Measurements from ENCODE around the gene PIP5K1C.

The PIP5K1C gene

DNA sequence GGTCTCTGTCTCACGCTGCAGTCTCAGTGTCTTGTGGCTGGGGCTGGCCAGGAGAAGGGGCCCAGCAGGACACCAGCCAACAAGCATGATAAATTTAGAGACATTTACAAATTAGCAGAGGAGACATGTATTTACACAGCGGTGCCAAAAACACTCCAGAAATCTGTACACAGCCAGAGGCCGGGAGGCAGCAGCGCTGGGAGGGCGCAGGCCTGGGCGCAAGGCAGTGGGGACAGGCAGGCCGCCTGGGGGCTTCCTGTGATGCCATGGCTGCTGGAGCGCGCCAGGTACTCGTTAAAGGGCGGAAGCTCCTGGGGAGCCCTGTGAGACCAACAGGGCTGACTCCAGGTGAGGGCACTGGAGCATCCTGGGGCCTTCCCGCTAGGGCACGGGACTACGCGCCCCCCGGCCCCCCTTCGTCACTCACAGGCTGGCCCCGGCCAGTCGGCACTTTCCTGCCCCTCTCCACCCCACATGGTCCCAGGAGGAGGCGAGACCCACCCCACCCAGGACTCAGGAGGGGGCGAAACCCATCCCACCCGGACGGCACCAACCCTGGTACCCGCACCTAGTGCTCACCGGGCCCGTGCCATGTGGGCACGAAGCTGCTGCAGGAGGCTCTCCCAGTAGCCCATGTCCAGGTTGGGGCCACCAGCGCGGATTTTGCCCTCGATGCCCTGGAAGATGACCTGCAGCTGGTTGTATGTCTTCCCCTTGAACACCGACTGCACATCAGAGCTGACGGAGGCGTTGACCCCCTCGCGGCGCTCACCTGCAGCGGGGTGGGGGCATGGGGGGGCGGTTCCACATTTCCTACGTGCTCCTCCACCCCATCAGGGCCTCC, 86.2 kb downstream of the PIP5K1C start:
- TF ChIP-seq, protein P1, sequence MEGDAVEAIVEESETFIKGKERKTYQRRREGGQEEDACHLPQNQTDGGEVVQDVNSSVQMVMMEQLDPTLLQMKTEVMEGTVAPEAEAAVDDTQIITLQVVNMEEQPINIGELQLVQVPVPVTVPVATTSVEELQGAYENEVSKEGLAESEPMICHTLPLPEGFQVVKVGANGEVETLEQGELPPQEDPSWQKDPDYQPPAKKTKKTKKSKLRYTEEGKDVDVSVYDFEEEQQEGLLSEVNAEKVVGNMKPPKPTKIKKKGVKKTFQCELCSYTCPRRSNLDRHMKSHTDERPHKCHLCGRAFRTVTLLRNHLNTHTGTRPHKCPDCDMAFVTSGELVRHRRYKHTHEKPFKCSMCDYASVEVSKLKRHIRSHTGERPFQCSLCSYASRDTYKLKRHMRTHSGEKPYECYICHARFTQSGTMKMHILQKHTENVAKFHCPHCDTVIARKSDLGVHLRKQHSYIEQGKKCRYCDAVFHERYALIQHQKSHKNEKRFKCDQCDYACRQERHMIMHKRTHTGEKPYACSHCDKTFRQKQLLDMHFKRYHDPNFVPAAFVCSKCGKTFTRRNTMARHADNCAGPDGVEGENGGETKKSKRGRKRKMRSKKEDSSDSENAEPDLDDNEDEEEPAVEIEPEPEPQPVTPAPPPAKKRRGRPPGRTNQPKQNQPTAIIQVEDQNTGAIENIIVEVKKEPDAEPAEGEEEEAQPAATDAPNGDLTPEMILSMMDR (IDR thresholded peaks at IDR 0.05; ENCODE audit: low read depth, low read length, missing control alignments): no peak
- Histone ChIP-seq H3K27me3 (replicated peaks) (no peaks in the 10 kb centered on the region), H3K36me3 (replicated peaks) (peaks cover 23% of the 10 kb centered on the region), H3K27ac (no peak overlapping the region), H3K4me3 (ENCODE audit: low read depth, low read length) (no peak overlapping the region)
- in situ Hi-C loops (cut with HindIII; ENCODE audit: low pct_ligation_motif_present, low sequenced_read_pairs): no loop called here
- DNase-seq: no peak

DNA sequence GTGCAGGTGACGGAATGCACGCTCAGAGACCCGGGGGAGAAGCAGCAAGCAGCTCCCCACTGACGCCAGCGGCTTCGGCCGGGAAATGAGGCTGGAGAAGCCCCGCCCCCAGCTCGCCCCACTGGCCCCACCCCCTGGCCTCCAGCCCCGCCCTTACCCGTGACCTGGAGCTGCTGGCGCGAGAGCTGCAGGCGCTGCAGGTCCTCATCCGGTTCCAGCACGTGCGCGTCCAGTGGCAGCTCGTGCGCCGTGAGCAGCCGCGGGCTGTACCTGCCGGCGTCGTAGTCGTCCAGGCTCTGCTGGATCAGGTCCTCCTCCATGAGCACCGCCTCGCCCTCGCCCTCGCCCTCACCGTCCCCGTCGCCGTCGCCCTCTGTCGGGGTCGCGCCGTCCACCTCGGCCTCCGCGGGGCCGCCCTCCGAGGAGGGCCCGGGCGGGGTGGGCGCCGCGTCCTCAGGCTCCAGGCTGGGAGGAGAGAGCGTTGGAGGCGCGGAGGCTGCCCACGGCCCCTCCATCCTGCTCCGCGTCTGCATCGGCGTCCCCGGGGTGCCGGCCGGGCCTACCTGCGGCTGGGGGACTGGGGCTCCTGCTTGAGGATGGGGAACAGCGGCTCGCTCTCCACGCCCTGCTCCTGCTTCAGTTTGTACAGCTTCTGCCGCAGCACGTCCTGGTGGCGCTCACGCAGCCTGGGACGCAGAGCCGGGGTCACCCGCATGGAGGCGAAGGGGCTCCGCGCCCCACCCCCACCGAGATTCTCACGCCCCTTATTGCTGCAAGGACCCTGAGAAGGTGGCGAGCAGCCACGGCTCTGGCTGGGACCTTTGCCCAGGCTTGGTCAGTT, 87.1 kb downstream of the PIP5K1C start:
- H3K27ac ChIP-seq: no peak overlapping the region
- H3K36me3 ChIP-seq (replicated peaks): peaks cover 23% of the 10 kb centered on the region
- no peak for DNase-seq
- TF ChIP-seq, protein P1 (IDR thresholded peaks at IDR 0.05; ENCODE audit: low read depth, low read length, missing control alignments): no peak
- no peak overlapping the region for H3K4me3 ChIP-seq (ENCODE audit: low read depth, low read length)
- H3K27me3 ChIP-seq (replicated peaks): no peaks in the 10 kb centered on the region
- in situ Hi-C loops (cut with HindIII; ENCODE audit: low pct_ligation_motif_present, low sequenced_read_pairs): no loop called here

DNA sequence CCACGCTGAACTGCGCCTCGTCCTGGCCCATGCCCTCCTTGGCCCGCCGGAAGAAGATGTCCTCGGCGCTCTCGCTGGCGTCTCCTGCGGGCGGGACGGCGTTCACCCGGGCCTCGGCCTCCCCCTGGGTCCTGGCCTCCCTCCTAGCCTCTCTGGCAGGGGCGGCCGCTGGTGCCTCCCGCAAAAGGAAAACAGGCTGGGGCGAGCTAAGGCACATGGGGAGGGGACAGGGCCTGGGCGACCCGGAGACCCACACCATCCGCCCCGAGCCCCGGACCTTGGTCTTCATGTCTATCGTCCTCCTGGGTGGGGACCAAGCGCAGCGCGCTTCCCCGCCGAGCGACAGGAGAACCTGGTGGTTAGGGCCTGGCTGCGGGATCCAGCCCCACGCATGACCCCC, 87.9 kb downstream of the PIP5K1C start:
- in situ Hi-C loops (cut with HindIII; ENCODE audit: low pct_ligation_motif_present, low sequenced_read_pairs): no loop called here
- TF ChIP-seq, protein P1 (IDR thresholded peaks at IDR 0.05; ENCODE audit: low read depth, low read length, missing control alignments): no peak
- Histone ChIP-seq H3K36me3 (replicated peaks) (peaks cover 23% of the 10 kb centered on the region), H3K27me3 (replicated peaks) (no peaks in the 10 kb centered on the region), H3K27ac (no peak overlapping the region), H3K4me3 (ENCODE audit: low read depth, low read length) (no peak overlapping the region)
- no peak for DNase-seq

DNA sequence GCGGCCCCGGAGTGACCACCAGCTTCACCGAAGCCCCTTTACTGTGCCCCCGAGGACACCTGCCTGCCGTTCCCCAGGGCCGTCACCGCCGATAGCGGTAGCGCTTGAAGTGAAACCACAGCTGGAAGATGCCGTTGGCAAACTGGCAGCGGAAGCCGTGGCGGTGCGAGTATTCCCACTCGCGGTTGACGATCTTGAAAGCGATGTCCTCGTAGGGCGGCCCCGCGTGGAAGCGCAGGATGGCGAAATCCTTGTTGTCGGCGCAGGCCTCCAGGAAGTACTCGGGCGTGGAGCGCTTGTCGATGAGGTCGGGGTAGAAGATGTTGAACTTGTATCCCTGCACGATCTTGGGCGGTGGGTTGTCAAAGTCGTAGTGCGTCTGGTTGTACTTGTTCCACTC, 88.4 kb downstream of the PIP5K1C start:
- no peak for DNase-seq
- Histone ChIP-seq H3K36me3 (replicated peaks) (peaks cover 20% of the 10 kb centered on the region), H3K27me3 (replicated peaks) (no peaks in the 10 kb centered on the region), H3K27ac (no peak overlapping the region), H3K4me3 (ENCODE audit: low read depth, low read length) (no peak overlapping the region)
- in situ Hi-C loops (cut with HindIII; ENCODE audit: low pct_ligation_motif_present, low sequenced_read_pairs): no loop called here
- TF ChIP-seq, protein P1 (IDR thresholded peaks at IDR 0.05; ENCODE audit: low read depth, low read length, missing control alignments): no peak

DNA sequence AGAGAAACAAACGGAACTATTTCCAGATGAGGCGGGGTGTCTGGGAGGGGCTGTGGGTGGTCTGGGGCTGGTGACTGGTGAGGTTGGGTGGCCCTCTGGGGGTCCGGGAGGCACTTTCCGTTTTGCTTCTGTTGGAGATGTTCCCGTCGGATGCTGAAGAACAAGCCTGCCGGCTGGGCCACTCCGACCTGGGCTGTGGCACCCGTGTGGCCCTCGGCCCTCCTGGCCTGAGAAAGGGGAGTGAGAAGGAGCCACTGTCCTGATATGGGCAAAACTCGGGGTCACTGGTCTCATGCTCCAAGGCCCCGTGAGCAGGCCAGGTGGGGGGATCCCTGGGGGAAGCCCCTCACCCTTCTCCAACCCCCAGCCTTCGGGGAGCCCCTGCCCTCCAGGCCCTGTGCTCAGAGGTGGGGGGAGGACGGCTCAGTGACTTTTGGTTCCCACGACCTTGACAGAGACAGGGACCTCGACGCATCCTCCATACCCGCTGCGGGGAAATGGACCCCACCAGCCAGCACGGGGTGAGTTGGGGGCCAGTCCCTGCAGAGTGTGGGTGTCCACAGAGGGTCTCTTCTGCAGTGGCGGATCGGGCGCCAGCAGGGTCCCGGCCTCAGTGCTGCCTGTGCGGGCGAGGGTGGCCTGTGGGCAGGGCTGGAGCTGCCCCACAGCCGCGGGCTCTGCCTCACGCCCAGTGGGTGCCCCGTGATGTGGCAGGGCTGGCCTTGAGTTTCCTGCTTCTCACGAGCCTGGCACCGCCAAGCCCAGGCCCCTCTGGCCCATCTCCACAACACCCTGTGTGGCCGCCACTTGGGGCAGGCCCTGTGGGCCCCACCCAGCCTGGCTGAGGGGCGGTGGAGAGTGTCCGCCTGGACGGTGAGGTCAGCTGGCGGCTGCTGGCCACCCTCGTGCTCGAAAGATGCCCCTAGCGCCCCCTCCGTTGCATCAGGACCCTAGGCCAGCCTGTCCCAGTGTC, 89.2 kb downstream of the PIP5K1C start:
- peaks cover 20% of the 10 kb centered on the region for H3K36me3 ChIP-seq (replicated peaks)

More for the DNA sequence above, 89.2 kb downstream of the PIP5K1C start:
- TF ChIP-seq, protein P1 (IDR thresholded peaks at IDR 0.05; ENCODE audit: low read depth, low read length, missing control alignments): no peak
- no peak for DNase-seq
- no peak overlapping the region for H3K4me3 ChIP-seq (ENCODE audit: low read depth, low read length)
- in situ Hi-C loops (cut with HindIII; ENCODE audit: low pct_ligation_motif_present, low sequenced_read_pairs): no loop called here
- H3K27ac ChIP-seq: no peak overlapping the region
- H3K27me3 ChIP-seq (replicated peaks): no peaks in the 10 kb centered on the region
